NCI-H146 (cell line): ENCODE results near the gene GTF2A1.

Source experiments
- DNase-seq: peaks from one replicate; lab custom pipeline; 2025; lab: John Stamatoyannopoulos, UW

GTF2A1 gene

DNA sequence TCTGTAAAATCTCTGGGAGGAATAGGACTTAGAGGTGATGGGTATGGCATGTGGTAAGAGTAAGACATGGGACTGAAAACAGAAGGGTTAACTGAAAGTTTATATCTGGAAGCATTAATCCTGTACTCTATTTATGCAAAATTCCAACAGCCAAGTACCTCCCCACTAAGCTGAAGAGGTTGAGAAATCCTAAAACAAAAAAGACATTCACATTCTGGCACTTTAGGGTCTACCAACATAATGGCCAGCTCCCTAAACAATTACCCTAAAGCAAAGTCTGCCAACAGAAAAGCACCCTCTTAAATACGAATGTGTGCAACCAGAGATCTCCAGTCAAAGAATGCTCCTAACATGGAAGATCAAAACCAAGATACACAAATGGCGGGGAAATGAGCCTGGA, 87.4 kb downstream of the GTF2A1 start:
- DNase-seq, result no peak

DNA sequence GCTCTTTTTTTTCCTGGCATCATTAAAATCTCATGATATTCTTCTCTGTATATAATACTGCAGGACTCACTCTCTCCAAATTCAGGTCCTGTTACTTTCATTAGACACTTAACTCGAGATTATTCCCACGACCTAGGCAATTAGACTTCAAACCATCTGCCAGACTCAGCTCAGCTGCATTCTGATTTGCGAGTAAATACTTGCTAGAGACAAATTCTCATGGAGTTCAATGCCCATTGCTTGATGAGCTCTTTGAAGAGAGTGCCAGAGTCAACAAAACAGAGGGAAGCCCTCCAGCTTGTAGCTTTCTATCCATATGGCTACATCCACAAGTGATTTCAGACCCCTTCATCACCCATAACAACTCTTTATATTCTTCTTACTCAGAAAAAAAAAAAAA, 88.3 kb downstream of the GTF2A1 start:
- no peak for DNase-seq

DNA sequence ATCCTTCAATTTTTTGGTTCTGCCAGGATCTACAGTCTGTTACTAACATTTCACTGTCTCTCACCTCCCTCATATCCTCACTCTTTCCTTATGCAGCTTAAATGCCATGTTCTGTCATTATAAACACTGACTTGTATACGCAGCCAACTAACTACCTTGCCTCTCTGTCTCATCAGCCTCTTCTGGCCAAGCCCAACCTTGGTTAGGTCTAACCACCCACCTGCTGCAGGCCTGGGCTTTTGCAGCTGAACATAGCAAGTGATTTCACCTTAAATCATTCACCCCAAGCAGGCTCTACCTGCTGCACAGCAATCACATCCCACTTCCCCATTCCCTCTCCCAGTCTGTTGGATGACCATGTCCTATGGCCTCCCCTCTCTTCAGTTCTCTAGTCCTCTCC, 91.5 kb downstream of the GTF2A1 start:
- no peak for DNase-seq

DNA sequence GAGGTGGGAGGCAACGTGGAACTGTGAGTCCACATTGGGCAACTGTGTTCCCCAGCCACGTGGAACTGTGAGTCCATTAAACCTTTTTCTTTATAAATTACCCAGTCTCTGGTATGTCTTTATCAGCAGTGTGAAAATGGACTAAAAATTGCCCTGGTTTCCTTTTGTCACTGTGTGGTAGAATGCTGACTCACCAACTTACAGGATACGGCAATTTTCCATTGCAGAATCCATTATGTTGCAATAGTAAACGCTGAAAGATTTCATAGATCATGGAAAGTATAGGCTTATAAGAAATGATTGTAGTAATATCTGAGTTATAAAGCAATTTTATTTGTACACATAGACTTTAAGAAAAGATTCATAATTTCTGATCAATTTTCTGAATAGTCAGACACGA, 93.0 kb downstream of the GTF2A1 start:
- no peak for DNase-seq

DNA sequence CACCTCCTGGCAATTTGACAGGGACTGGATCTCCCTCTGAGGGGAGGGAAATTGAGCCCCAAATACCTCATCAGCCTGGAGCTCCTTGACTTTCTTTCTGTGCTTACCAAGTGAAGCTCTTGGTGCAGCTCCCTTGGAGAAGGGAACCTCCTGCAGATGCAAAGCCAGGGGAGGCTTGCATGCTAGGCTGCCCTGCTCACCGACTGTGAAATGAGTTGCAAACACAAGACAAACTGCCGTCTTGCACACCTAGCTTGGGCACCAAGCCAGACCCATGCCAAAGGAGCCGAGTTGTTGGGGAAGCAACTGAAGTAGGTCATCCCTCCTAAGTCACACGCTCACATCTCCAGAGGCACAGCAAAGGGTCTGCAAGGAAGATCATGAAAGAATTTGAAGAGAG, 95.2 kb downstream of the GTF2A1 start:
- DNase-seq, result no peak
